Vagina (tissue), 2 donors: ENCODE results near the gene ZNF630. TPM values are rescaled to one million over a fixed set of nuclear protein-coding genes. Genes with fewer than 3 reads are reported as not detected.

Experiments
- DNase-seq, 2 donors: peaks; one replicate each; pipeline ENCODE4 v3.0.0-alpha.2; 2017; ENCODE audit errors: extremely low spot score in 2 of 2
- H3K27ac ChIP-seq: fragments of 200-600 bp; sonication (generic); one replicate; pipeline ENCODE4 v1.5.1; 2019
- H3K27me3 ChIP-seq: fragments of 200-600 bp; sonication (generic); one replicate; pipeline ENCODE4 v1.5.1; 2019
- H3K36me3 ChIP-seq, 2 donors: fragments of 200-600 bp; sonication (generic); one replicate each; pipeline ENCODE4 v1.5.1; 2017 to 2019
- H3K4me1 ChIP-seq: fragments of 200-600 bp; sonication (generic); one replicate; pipeline ENCODE4 v1.5.1; 2019
- H3K4me3 ChIP-seq, 2 donors: fragments of 200-600 bp; sonication (generic); 1 replicate in 1 of 2; 2 replicates in 1 of 2; pipeline ENCODE4 v1.5.1; 2016 to 2019
- H3K9me3 ChIP-seq: fragments of 200-600 bp; sonication (generic); one replicate; pipeline ENCODE4 v1.5.1; 2019
- CTCF ChIP-seq, 3 experiments: fragments of 450-650 bp in 2 of 3; fragments of 200-600 bp in 1 of 3; sonication (generic) in 1 of 3; IDR thresholded peaks; one replicate each; pipeline ENCODE4 v1.5.1; 2017 to 2019; ENCODE audit warnings: antibody characterized with exemption in 3 of 3, mild to moderate bottlenecking in 2 of 3, moderate library complexity in 2 of 3
- POLR2A ChIP-seq, 2 donors: fragments of 450-650 bp; IDR thresholded peaks; one replicate each; pipeline ENCODE4 v1.6.1; 2017; ENCODE audit warnings: antibody characterized with exemption in 2 of 2, mild to moderate bottlenecking in 2 of 2, moderate library complexity in 2 of 2
- POLR2AphosphoS5 ChIP-seq, 2 donors: sonication (generic); formaldehyde crosslinking; IDR thresholded peaks; one replicate each; pipeline ENCODE4 v1.9.0; 2017; ENCODE audit warnings: antibody characterized with exemption in 2 of 2, mild to moderate bottlenecking in 2 of 2, low read depth in 1 of 2; ENCODE audit not compliant: insufficient read depth in 1 of 2
- intact Hi-C: fragments of 100-400 bp; cut with DNase I; formaldehyde crosslinking; loops from one replicate; pipeline ENCODE4 v1.15.1; 2023
- total RNA-seq: library from RNA; depleted of rRNA; stranded (reverse); fragments of >200 nt; gene quantifications from one replicate; pipeline ENCODE4 v1.2.3, GENCODE V29; 2016

Gene ZNF630
- total RNA-seq, 1 donor from 2014 or later: 4.7 TPM

GRCh38 chrX:48058621-48059295, 12.7 kb downstream of the ZNF630 start:
- no peak for DNase-seq
- Histone ChIP-seq H3K9me3 (no peaks in the 10 kb centered on the region), H3K4me3 (no peak overlapping the region), H3K27ac (no peak overlapping the region), H3K36me3 (no peaks in the 10 kb centered on the region), H3K4me1 (no peaks in the 10 kb centered on the region), H3K27me3 (no peaks in the 10 kb centered on the region)
- no peak for TF ChIP-seq POLR2AphosphoS5 (IDR thresholded peaks at IDR 0.05; ENCODE audit: insufficient read depth in 1 of 2, low read depth in 1 of 2)
- no peak for TF ChIP-seq POLR2A (IDR thresholded peaks at IDR 0.05)
- no peak for TF ChIP-seq CTCF (IDR thresholded peaks at IDR 0.05)
- intact Hi-C loops: loop anchor here (5.0 kb wide), 1 partner anchor 706 kb away; no protein-coding TSS in a partner anchor

GRCh38 chrX:48046846-48047245, 24.6 kb downstream of the ZNF630 start:
- intact Hi-C loops: no loop called here
- H3K27ac ChIP-seq: no peak overlapping the region
- TF ChIP-seq POLR2A (IDR thresholded peaks at IDR 0.05): no peak
- TF ChIP-seq POLR2AphosphoS5 (IDR thresholded peaks at IDR 0.05; ENCODE audit: insufficient read depth in 1 of 2, low read depth in 1 of 2): no peak
- TF ChIP-seq CTCF (IDR thresholded peaks at IDR 0.05): no peak
- H3K27me3 ChIP-seq: no peaks in the 10 kb centered on the region
- H3K4me1 ChIP-seq: no peaks in the 10 kb centered on the region
- H3K9me3 ChIP-seq: no peaks in the 10 kb centered on the region
- no peaks in the 10 kb centered on the region for H3K36me3 ChIP-seq
- no peak for DNase-seq
- H3K4me3 ChIP-seq: no peak overlapping the region

- intact Hi-C loops: no loop called here
- H3K36me3 ChIP-seq: no peaks in the 10 kb centered on the region
- no peaks in the 10 kb centered on the region for H3K4me1 ChIP-seq
- no peaks in the 10 kb centered on the region for H3K27me3 ChIP-seq
- DNase-seq: no peak
- TF ChIP-seq POLR2AphosphoS5 (IDR thresholded peaks at IDR 0.05; ENCODE audit: insufficient read depth in 1 of 2, low read depth in 1 of 2) (no peak), CTCF (IDR thresholded peaks at IDR 0.05) (no peak), POLR2A (IDR thresholded peaks at IDR 0.05) (no peak)
- H3K9me3 ChIP-seq: no peaks in the 10 kb centered on the region
- peak overlapping the region; percentile 14 for H3K27ac ChIP-seq
- H3K4me3 ChIP-seq: no peak overlapping the region
Observed at GRCh38 chrX:48045410-48046311, 25.8 kb downstream of the ZNF630 start.

- H3K4me3 ChIP-seq: no peak overlapping the region
- peak in 1 of 2 donors; percentile 12 for DNase-seq
- TF ChIP-seq POLR2AphosphoS5 (IDR thresholded peaks at IDR 0.05; ENCODE audit: insufficient read depth in 1 of 2, low read depth in 1 of 2) (no peak), CTCF (IDR thresholded peaks at IDR 0.05) (no peak), POLR2A (IDR thresholded peaks at IDR 0.05) (no peak)
- intact Hi-C loops: no loop called here
- H3K27ac ChIP-seq: no peak overlapping the region
- H3K27me3 ChIP-seq: no peaks in the 10 kb centered on the region
- H3K9me3 ChIP-seq: no peaks in the 10 kb centered on the region
- H3K36me3 ChIP-seq: no peaks in the 10 kb centered on the region
- H3K4me1 ChIP-seq: no peaks in the 10 kb centered on the region
Observed at GRCh38 chrX:48043056-48043455, 28.4 kb downstream of the ZNF630 start.
